AG20443 (cell line): ENCODE results near the gene C5orf15.
A peak's percentile ranks its signal among the peaks of the same experiment; 100 is the strongest.

Experiments used
- DNase-seq: peaks from one replicate; pipeline ENCODE4 v3.0.0; 2012; ENCODE audit warnings: low spot score, mixed read lengths

The C5orf15 gene

GRCh38 chr5:133924221-133924920 lies 44.1 kb downstream of the C5orf15 start:
- peak; percentile 33 for DNase-seq

GRCh38 chr5:133921979-133922378 lies 46.4 kb downstream of the C5orf15 start:
- no peak for DNase-seq

- DNase-seq, result no peak
Observed at GRCh38 chr5:133921069-133921468, 47.4 kb downstream of the C5orf15 start.

- no peak for DNase-seq
Observed at GRCh38 chr5:133919148-133920136, 49.0 kb downstream of the C5orf15 start.

- DNase-seq, result no peak
Observed at GRCh38 chr5:133918731-133919130, 49.7 kb downstream of the C5orf15 start.

- no peak for DNase-seq
Observed at GRCh38 chr5:133918316-133918715, 50.1 kb downstream of the C5orf15 start.

GRCh38 chr5:133917785-133918184 lies 50.6 kb downstream of the C5orf15 start:
- no peak for DNase-seq

GRCh38 chr5:133916914-133917313 lies 51.5 kb downstream of the C5orf15 start:
- DNase-seq, result no peak

GRCh38 chr5:133916479-133916878 lies 51.9 kb downstream of the C5orf15 start:
- no peak for DNase-seq

GRCh38 chr5:133914434-133914833 lies 54.0 kb downstream of the C5orf15 start:
- no peak for DNase-seq

GRCh38 chr5:133913413-133914155 lies 54.8 kb downstream of the C5orf15 start:
- no peak for DNase-seq

- DNase-seq, result no peak
Observed at GRCh38 chr5:133912951-133913350, 55.5 kb downstream of the C5orf15 start.

- DNase-seq, result no peak
Observed at GRCh38 chr5:133910571-133910970, 57.9 kb downstream of the C5orf15 start.

- no peak for DNase-seq
Observed at GRCh38 chr5:133909603-133910002, 58.8 kb downstream of the C5orf15 start.

GRCh38 chr5:133907075-133907474 lies 61.4 kb downstream of the C5orf15 start:
- DNase-seq, result no peak

GRCh38 chr5:133906303-133906702 lies 62.1 kb downstream of the C5orf15 start:
- DNase-seq, result no peak
